Stimulated activated CD4-positive, alpha-beta T cell treated with anti-CD3 and anti-CD28 coated beads, Interleukin-4, amount 100 ng/mL, for 48 hours (primary cell): ENCODE results near the gene RPTN.

ENCODE experiments used
- DNase-seq, 2 donors: peaks; one replicate each; pipeline ENCODE4 v3.0.0-alpha.2; 2020; ENCODE audit warnings: low read depth in 2 of 2

The RPTN gene

DNA sequence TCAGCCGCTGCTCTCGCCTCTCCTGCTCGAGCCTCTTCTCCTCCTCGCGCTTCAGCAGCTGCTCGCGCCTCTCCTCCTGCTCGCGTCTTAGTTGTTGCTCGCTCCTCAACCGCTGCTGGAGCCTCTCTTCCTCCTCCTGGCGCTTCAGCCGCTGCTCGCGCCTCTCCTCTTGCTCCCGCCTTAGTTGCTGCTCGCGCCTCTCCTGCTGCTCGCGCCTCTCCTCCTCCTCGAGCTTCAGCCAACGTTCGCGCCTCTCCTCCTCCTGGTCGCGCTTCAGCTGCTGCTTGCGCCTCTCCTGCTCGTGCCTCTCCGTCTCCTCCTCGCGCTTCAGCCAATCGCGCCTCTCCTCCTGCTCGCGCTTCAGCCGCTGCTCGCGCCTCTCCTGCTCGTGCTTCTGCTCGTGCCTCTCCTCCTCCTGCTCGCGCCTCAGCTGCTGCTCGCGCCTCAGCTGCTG is 47.5 kb downstream of the RPTN start:
- no peak for DNase-seq

GRCh38 chr1:152110860-152111514 is 48.0 kb downstream of the RPTN start:
- DNase-seq = peak in 1 of 2 donors; percentile 19

DNA sequence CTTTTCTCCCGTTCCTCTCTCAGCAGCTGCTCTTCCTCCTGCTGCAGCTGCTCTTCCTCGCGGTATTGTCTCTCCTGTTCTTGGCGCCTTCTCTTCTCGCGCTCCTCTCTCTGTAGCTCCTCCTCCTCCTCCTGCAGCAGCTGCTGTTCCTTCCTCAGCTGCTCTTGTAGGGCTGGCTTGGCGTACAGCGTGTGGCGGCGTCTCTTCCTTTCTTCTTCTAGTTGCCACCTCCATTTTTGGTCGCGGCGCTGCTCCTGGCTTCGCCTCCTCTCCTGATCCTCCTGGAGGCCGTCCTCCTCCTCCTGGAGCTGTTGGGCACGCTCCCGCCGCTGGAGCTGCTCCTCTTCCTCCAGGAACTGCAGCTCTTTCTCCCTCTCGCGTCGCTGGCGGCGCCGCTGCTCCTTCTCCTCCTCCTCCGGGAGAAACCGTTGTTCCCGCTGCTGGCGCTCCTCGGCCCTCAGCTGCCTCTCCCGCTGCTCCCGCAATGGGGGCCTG is 48.6 kb downstream of the RPTN start:
- DNase-seq = peak in 1 of 2 donors; percentile 26

GRCh38 chr1:152109998-152110294 is 49.1 kb downstream of the RPTN start:
- no peak for DNase-seq

DNA sequence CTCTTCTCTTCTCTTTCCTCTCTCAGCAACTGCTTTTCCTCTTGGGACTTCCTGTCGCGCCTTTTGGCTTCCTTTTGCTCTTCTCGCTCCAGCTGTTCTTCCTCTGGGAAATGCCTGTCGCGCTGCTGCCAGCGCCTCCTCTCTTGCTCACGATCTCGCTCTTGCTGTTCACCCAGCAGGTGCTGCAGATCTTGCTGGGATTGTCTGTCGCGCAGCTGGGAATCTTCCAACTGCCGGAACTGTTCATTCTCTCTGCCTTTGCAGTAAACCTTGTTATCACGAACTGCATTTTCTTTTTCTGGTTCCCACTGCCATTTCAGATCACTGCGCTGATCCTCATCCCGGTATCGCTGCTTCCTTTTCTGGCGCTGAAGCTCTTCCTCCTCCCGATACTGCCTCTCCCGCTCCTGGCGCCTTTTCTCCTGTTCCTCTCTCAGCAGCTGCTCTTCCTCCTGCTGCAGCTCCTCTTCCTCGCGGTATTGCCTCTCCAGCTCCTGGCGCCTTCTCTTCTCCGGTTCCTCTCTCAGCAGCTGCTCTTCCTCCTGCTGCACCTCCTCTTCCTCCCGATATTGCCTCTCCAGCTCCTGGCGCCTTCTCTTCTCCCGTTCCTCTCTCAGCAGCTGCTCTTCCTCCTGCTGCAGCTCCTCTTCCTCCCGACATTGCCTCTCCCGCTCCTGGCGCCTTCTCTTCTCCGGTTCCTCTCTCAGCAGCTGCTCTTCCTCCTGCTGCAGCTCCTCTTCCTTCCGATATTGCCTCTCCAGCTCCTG is 49.6 kb downstream of the RPTN start:
- DNase-seq = no peak

GRCh38 chr1:152108882-152109222 is 50.2 kb downstream of the RPTN start:
- DNase-seq = no peak

DNA sequence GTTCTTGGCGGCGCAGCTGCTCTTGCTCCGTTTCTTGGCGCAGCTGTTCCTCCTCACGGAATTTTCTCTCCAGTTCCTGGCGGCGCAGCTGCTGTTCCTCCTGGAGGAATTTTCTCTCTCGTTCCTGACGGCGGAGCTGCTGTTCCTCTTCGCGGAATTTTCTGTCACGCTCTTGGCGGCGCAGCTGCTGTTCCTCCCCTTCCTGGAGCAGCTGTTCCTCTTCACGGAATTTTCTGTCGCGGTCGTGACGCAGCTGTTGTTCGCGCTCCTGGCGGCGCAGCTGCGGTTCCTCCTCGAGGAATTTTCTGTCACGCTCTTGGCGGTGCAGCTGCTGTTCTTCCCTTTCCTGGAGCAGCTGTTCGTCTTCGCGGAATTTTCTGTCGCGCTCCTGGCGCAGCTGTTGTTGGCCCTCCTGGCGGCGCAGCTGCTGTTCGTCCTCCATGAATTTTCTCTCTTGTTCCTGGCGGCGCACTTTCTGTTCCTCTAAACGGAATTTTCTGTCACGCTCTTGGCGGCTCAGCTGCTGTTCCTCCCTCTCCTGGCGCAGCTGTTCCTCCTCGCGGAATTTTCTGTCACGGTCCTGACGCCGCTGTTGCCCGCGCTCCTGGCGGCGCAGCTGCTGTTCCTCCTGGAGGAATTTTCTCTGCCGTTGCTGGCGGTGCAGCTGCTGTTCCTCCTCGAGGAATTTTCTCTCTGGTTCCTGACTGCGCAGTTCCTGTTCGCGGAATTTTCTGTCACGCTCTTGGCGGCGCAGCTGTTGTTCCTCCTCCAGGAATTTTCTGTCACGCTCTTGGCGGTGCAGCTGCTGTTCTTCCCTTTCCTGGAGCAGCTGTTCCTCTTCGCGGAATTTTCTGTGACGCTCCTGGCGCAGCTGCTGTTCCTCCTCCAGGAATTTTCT is 50.8 kb downstream of the RPTN start:
- no peak for DNase-seq

DNA sequence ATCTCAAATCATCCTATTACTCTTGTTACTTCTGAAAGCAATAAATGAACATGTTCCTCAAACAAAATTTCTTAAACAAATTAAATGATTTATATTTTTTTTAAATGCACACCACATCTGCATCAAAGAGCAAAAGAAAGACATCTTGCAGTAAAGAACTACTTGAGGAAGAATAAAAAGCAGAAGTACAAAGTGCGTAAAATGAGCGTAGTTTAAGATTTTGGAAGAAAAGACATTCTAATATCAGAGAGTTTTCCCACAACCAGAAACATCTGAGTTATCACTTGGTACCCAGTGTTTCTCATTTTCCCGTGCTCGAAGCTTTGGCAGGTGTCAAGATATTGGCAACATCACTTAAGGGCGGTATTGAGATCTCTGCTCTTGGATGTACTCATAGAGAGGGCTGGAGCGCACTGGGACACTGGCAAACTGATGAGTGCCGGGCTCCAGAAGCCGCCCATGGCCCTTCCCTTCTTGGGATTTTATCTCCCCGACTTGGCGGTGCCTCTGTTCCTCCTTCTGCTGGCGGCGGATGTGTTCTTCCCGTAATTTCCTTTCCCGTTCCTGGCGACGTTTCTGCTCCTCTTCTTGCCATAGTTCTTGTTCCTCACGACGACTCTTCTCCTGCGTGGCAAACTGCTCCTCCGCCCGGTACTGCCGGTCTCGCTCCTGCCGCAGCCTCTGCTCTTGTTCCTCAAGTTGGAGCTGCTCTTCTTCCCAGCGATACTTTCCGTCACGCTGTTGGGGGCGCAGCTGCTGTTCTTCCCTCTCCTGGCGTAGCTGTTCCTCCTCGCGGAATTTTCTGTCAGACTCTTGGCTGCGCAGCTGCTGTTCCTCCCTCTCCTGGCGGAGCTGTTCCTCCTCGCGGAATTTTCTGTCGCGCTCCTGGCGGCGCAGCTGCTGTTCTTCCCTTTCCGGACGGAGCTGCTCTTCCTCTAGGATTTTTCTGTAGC is 51.7 kb downstream of the RPTN start:
- no peak for DNase-seq

GRCh38 chr1:152104854-152105253 is 54.2 kb downstream of the RPTN start:
- no peak for DNase-seq
